CD4-positive, alpha-beta memory T cell (primary cell): ENCODE results near the gene ABCC10. TPM values are rescaled to one million over a fixed set of nuclear protein-coding genes. Genes with fewer than 3 reads are reported as not detected.

Experiments
- CTCF ChIA-PET: fragments of 350-600 bp; sonication (Branson Sonifier 250); formaldehyde crosslinking; loops from one replicate; lab custom pipeline; 2021; ENCODE audit warnings: inconsistent platforms; ENCODE audit not compliant: partially characterized antibody; lab: Charles Lee
- POLR2A ChIA-PET: fragments of 350-600 bp; sonication (Branson Sonifier 250); formaldehyde crosslinking; loops from one replicate; lab custom pipeline; 2021; ENCODE audit not compliant: partially characterized antibody; lab: Charles Lee
- DNase-seq, 5 donors: peaks; one replicate each; pipeline versions ENCODE4 v3.0.0 to v3.0.0-alpha.2; 2020 to 2022; ENCODE audit warnings: mixed read lengths in 1 of 5
- H3K27ac ChIP-seq: one replicate; pipeline ENCODE4 v1.7.0; 2013; ENCODE audit warnings: low read depth, low read length
- H3K27me3 ChIP-seq: 2 replicates; pipeline ENCODE4 v1.7.0; 2013; ENCODE audit warnings: mild to moderate bottlenecking, low read length, moderate library complexity; ENCODE audit not compliant: insufficient read depth
- H3K36me3 ChIP-seq: 2 replicates; pipeline ENCODE4 v1.7.0; 2013; ENCODE audit warnings: mild to moderate bottlenecking, low read length, moderate library complexity; ENCODE audit not compliant: insufficient read depth
- H3K4me1 ChIP-seq: 2 replicates; pipeline ENCODE4 v1.7.0; 2013; ENCODE audit warnings: mild to moderate bottlenecking, low read length, moderate library complexity; ENCODE audit not compliant: insufficient read depth
- H3K4me3 ChIP-seq, 2 donors: one replicate each; pipeline ENCODE4 v1.7.0; 2013; ENCODE audit warnings: low read length in 2 of 2, mild to moderate bottlenecking in 1 of 2
- H3K9me3 ChIP-seq, 2 donors: one replicate each; pipeline ENCODE4 v1.7.0; 2013; ENCODE audit warnings: low read length in 2 of 2, control low read depth in 1 of 2; ENCODE audit not compliant: control insufficient read depth in 1 of 2
- H3K27ac Mint-ChIP-seq, 7 donors: one replicate each; pipeline ENCODE4 v1.8.0; 2020 to 2021; ENCODE audit warnings: mixed read lengths in 7 of 7, mild to moderate bottlenecking in 6 of 7, inconsistent platforms in 3 of 7, moderate library complexity in 3 of 7
- H3K27me3 Mint-ChIP-seq, 2 donors: one replicate each; pipeline ENCODE4 v1.8.0; 2020 to 2021; ENCODE audit warnings: mixed read lengths in 2 of 2
- H3K36me3 Mint-ChIP-seq, 2 donors: one replicate each; pipeline ENCODE4 v1.8.0; 2020 to 2021; ENCODE audit warnings: mixed read lengths in 2 of 2, inconsistent platforms in 1 of 2, mild to moderate bottlenecking in 1 of 2
- H3K4me1 Mint-ChIP-seq, 4 donors: one replicate each; pipeline ENCODE4 v1.8.0; 2020 to 2021; ENCODE audit warnings: mixed read lengths in 4 of 4, mild to moderate bottlenecking in 1 of 4
- H3K4me3 Mint-ChIP-seq, 8 donors: one replicate each; pipeline ENCODE4 v1.8.0; 2020 to 2021; ENCODE audit warnings: mixed read lengths in 8 of 8, mild to moderate bottlenecking in 7 of 8, moderate library complexity in 6 of 8, inconsistent platforms in 3 of 8
- H3K9me3 Mint-ChIP-seq, 8 donors: one replicate each; pipeline ENCODE4 v1.8.0; 2020 to 2021; ENCODE audit warnings: mixed read lengths in 8 of 8, mild to moderate bottlenecking in 5 of 8, inconsistent platforms in 3 of 8, moderate library complexity in 1 of 8
- intact Hi-C: fragments of 100-400 bp; cut with micrococcal nuclease; formaldehyde crosslinking; loops from one replicate; pipeline ENCODE4 v1.15.1; 2023
- polyA plus RNA-seq, 2 donors: library from polyadenylated mRNA; unstranded; fragments of 300-500 nt; fragmentation: Illumina TruSeq; gene quantifications; one replicate each; pipeline ENCODE4 v1.2.3, GENCODE V29; 2021
- total RNA-seq, 2 experiments: library from RNA; stranded (reverse); gene quantifications; one replicate each; pipeline ENCODE4 v1.2.3, GENCODE V29; 2021

ABCC10 gene
- total and polyA plus RNA-seq, 4 experiments from 2014 or later = 11.4 to 80.0 (median 47.4) TPM

DNA sequence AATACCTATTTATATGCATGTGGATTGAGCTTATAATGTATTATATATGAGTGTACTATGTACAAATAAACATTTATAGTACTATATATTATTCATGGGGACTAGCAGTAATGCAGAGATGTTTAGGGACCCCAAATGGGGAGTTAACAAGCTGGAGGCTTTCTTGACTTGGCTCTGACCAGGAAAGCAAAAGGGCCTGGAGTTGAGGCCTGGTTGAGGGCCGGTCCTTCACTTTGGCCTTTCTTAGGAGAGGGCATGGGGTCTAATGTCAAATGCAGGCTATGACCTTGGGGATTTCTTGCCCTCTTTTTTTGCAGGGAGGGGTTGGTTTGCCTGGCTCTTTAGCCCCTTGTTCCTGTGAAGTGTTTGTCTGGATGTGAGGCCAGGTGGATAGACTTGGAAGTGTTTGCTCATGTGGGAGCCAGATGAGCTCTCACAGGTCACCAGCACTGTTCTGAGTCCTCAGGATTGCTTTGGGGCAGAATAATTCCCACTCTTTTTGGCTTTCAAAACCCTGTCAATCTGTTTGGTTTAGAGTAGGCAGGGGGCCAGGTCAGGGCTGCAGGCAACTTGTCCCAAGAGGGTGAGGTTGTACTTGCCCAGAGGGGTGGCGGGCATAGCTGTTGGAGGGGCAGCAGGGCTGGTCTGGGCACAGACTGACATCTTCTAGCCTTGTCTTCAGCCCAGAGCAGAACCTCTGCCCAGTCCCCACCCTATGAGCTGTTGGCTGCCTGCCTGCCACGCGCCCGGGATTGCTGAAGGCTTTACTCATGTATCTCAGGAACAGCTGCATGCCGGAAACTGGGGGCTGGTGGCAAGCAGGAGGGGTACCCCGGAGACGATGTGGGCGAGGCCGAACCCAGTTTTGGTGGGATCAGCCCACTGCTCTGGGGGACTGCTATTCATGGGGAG, 64.7 kb downstream of the ABCC10 start:
- peak overlapping the region in 1 of 8 donors; percentile 50 for H3K4me3 Mint-ChIP-seq
- H3K27ac Mint-ChIP-seq = peak overlapping the region in 5 of 7 donors; percentile 6 to 60 (median 59)
- H3K4me3 ChIP-seq = no peak overlapping the region
- H3K27me3 Mint-ChIP-seq = no peaks in the 10 kb centered on the region
- H3K9me3 Mint-ChIP-seq = peaks cover 0 to 2% (median 0%) of the 10 kb centered on the region in 8 donors
- intact Hi-C loops = no loop called here
- H3K36me3 Mint-ChIP-seq = peaks cover 4 to 16% of the 10 kb centered on the region in 2 donors
- DNase-seq = no peak
- peaks cover 25 to 44% (median 33%) of the 10 kb centered on the region in 4 donors for H3K4me1 Mint-ChIP-seq
- H3K36me3 ChIP-seq = no peaks in the 10 kb centered on the region
- no peak overlapping the region for H3K27ac ChIP-seq
- CTCF ChIA-PET = interaction anchor here (1.2 to 9.1 kb wide), 3 partner anchors 12 to 37 kb away, joined by 4 to 108 read pairs (median 30); partner anchors contain the start of gene DLK2
- POLR2A ChIA-PET = interaction anchor here (1.1 to 4.7 kb wide), 3 partner anchors 15 to 37 kb away, joined by 4 to 15 read pairs (median 5); partner anchors contain the start of genes DLK2, LRRC73 and TJAP1
- peaks cover 33% of the 10 kb centered on the region for H3K4me1 ChIP-seq
- no peaks in the 10 kb centered on the region for H3K27me3 ChIP-seq
- H3K9me3 ChIP-seq = no peaks in the 10 kb centered on the region

DNA sequence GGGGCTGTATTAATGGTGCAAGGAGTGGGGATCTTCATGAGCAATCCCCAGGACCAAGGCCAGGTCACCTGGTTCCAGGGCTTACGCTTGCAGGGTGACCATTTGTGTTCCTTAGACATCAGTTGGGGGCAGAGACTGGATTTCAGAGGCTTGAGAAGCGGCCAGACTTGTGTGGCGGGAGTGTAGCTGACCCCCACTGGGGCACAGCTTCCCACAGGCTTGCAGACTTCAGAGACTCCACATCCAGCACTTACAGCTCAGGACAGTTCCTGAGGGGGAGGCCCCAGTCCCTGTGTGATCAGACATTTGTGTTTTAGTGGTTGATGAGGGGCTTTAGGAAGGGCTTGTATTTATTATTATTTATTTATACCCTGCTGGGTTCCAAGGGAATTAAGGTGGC, 65.3 kb downstream of the ABCC10 start:
- DNase-seq = no peak
- Histone ChIP-seq H3K4me1 (peaks cover 33% of the 10 kb centered on the region), H3K4me3 (no peak overlapping the region), H3K36me3 (no peaks in the 10 kb centered on the region), H3K9me3 (no peaks in the 10 kb centered on the region), H3K27ac (no peak overlapping the region), H3K27me3 (no peaks in the 10 kb centered on the region)
- Mint-ChIP-seq H3K27ac (peak overlapping the region in 6 of 7 donors; percentile 19 to 60 (median 58)), H3K4me3 (peak overlapping the region in 1 of 8 donors; percentile 50), H3K4me1 (peaks cover 25 to 42% (median 31%) of the 10 kb centered on the region in 4 donors), H3K27me3 (no peaks in the 10 kb centered on the region), H3K9me3 (peaks cover 0 to 2% (median 0%) of the 10 kb centered on the region in 8 donors), H3K36me3 (peaks cover 4 to 16% of the 10 kb centered on the region in 2 donors)
- ChIA-PET POLR2A (interaction anchor here (1.1 to 4.7 kb wide), 4 partner anchors 15 to 38 kb away, joined by 4 to 33 read pairs (median 10); partner anchors contain the start of genes DLK2, LRRC73 and TJAP1), CTCF (interaction anchor here (5.0 to 9.1 kb wide), 2 partner anchors 12 to 37 kb away, joined by 30 to 108 read pairs; partner anchors contain the start of gene DLK2)
- intact Hi-C loops = no loop called here

DNA sequence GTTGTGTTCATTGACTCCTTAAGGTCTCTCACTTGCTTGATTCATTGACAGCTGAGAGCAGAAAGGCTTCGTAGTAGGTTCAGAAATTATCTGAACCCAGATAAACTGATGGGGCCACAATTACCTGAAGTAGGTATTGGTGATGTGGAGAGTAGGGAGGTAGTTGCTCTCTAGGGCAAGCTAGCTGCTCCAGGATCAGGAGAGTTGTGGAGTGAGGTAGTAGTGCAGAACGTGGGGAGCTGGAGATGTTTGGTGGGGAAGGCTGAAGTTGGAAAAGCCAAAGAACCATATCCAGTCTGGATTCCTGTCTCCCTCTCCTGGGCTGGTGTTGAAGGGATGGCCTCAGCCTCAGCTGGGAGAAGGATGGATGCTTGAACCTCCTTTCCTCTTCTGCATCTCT, 65.9 kb downstream of the ABCC10 start:
- no peak for DNase-seq
- no peaks in the 10 kb centered on the region for H3K27me3 Mint-ChIP-seq
- POLR2A ChIA-PET = interaction anchor here (1.1 to 4.7 kb wide), 3 partner anchors 15 to 38 kb away, joined by 4 to 33 read pairs (median 15); partner anchors contain the start of genes DLK2, LRRC73 and TJAP1
- CTCF ChIA-PET = interaction anchor here (2.4 to 9.1 kb wide), 3 partner anchors 11 to 132 kb away, joined by 7 to 108 read pairs (median 30); partner anchors contain the start of gene DLK2
- no peak overlapping the region for H3K27ac ChIP-seq
- peaks cover 2% of the 10 kb centered on the region for H3K36me3 ChIP-seq
- no peaks in the 10 kb centered on the region for H3K27me3 ChIP-seq
- H3K4me3 Mint-ChIP-seq = no peak overlapping the region
- H3K4me1 ChIP-seq = peaks cover 33% of the 10 kb centered on the region
- no peak overlapping the region for H3K4me3 ChIP-seq
- no peaks in the 10 kb centered on the region for H3K9me3 ChIP-seq
- H3K4me1 Mint-ChIP-seq = peaks cover 25 to 42% (median 31%) of the 10 kb centered on the region in 4 donors
- intact Hi-C loops = no loop called here
- peak overlapping the region; percentile 11 to 83 (median 32) for H3K27ac Mint-ChIP-seq
- H3K36me3 Mint-ChIP-seq = peaks cover 4 to 16% of the 10 kb centered on the region in 2 donors
- peaks cover 0 to 2% (median 0%) of the 10 kb centered on the region in 8 donors for H3K9me3 Mint-ChIP-seq

DNA sequence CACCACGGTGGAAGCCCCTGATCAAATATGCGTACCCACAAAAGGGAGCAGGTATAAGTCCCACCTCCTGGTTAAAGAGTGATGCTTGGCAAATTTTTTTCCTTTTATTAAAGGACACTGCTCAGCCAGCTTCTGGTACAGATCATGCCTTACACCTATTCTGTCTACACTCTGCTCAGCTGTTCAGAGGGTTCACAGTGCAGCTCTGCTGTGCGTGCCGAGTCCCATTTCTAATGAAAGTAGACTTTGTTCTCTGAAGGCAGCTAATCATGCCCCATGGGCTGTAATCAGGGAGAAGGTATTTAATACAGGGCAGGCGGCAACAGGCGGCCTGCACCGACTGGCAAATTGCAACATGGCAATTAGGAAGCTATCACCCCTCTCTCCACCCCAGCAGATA, 66.5 kb downstream of the ABCC10 start:
- H3K36me3 Mint-ChIP-seq = peaks cover 4 to 21% of the 10 kb centered on the region in 2 donors
- Histone ChIP-seq H3K27ac (peak overlapping the region; percentile 8), H3K4me1 (peaks cover 33% of the 10 kb centered on the region), H3K36me3 (peaks cover 8% of the 10 kb centered on the region), H3K4me3 (no peak overlapping the region), H3K27me3 (no peaks in the 10 kb centered on the region), H3K9me3 (no peaks in the 10 kb centered on the region)
- peak overlapping the region in 2 of 8 donors; percentile 41 to 43 for H3K4me3 Mint-ChIP-seq
- H3K4me1 Mint-ChIP-seq = peaks cover 25 to 41% (median 31%) of the 10 kb centered on the region in 4 donors
- intact Hi-C loops = no loop called here
- ChIA-PET CTCF (interaction anchor here (0.5 to 9.1 kb wide), 7 partner anchors 11 to 231 kb away, joined by 3 to 108 read pairs (median 6); partner anchors contain the start of gene DLK2), POLR2A (interaction anchor here (1.3 to 4.7 kb wide), 4 partner anchors 16 to 38 kb away, joined by 3 to 33 read pairs (median 11); partner anchors contain the start of genes DLK2, LRRC73, POLR1C and TJAP1)
- H3K27ac Mint-ChIP-seq = peak overlapping the region in 5 of 7 donors; percentile 41 to 92 (median 77)
- no peak for DNase-seq
- H3K27me3 Mint-ChIP-seq = no peaks in the 10 kb centered on the region
- H3K9me3 Mint-ChIP-seq = peaks cover 0 to 2% (median 0%) of the 10 kb centered on the region in 8 donors

DNA sequence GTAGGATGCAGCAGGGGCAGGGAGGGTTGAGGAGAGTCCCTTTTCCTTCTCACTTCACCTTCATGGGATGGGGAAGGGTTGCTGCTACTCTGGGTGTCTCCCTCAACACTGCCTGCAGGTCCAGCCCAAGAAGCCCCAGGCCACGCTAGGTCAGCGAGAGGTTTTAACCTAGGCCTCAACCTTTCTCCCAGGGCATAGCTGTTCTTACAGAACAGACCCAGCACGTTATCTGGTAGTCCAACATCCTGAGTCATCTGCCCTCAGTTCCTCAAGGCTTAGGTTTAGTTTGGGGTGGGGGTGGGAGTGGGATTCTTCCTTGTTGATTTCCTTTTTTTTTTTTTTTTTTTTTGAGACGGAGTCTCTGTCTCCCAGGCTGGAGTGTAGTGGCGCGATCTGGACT, 67.0 kb downstream of the ABCC10 start:
- CTCF ChIA-PET = interaction anchor here (0.5 to 9.1 kb wide), 15 partner anchors 10 to 231 kb away, joined by 3 to 108 read pairs (median 5); partner anchors contain the start of genes ABCC10, CRIP3, DLK2 and POLR1C
- H3K4me1 Mint-ChIP-seq = peaks cover 25 to 37% (median 29%) of the 10 kb centered on the region in 4 donors
- peaks cover under 1 to 20% of the 10 kb centered on the region in 2 donors for H3K36me3 Mint-ChIP-seq
- peaks cover 0 to 2% (median 0%) of the 10 kb centered on the region in 8 donors for H3K9me3 Mint-ChIP-seq
- DNase-seq = no peak
- peaks cover 33% of the 10 kb centered on the region for H3K4me1 ChIP-seq
- peaks cover 13% of the 10 kb centered on the region for H3K36me3 ChIP-seq
- H3K27me3 ChIP-seq = no peaks in the 10 kb centered on the region
- POLR2A ChIA-PET = interaction anchor here (0.6 to 4.7 kb wide), 6 partner anchors 12 to 110 kb away, joined by 3 to 33 read pairs (median 8); partner anchors contain the start of genes DLK2, LRRC73, POLR1C and TJAP1
- no peaks in the 10 kb centered on the region for H3K9me3 ChIP-seq
- peak overlapping the region; percentile 8 for H3K27ac ChIP-seq
- H3K4me3 ChIP-seq = no peak overlapping the region
- peak overlapping the region in 6 of 7 donors; percentile 41 to 92 (median 79) for H3K27ac Mint-ChIP-seq
- no peaks in the 10 kb centered on the region for H3K27me3 Mint-ChIP-seq
- peak overlapping the region in 2 of 8 donors; percentile 41 to 43 for H3K4me3 Mint-ChIP-seq
- intact Hi-C loops = no loop called here

DNA sequence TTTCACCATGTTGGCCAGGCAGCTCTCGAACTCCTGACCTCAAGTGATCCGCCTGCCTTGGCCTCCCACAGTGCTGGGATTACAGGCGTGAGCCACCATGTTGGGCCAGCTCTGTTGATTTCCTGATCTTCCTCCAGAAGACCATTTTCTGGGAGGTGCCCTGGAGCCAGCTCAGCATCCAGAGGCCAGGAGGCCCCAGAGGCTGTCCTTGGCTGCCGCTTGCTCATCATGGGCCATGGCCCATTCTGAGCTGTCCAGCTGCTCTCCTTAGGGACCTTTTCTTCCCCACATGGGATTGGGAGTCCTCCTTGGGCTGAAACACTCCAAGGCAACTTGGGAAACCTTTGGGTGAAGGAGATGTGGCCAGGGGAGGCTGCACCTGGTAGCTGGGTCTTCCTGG, 67.4 kb downstream of the ABCC10 start:
- Mint-ChIP-seq H3K4me1 (peaks cover 25 to 37% (median 28%) of the 10 kb centered on the region in 4 donors), H3K9me3 (peaks cover 0 to 2% (median 0%) of the 10 kb centered on the region in 8 donors), H3K4me3 (peak overlapping the region in 4 of 8 donors; percentile 44 to 82 (median 62)), H3K36me3 (peaks cover 4 to 24% of the 10 kb centered on the region in 2 donors), H3K27ac (peak overlapping the region; percentile 85 to 96 (median 92)), H3K27me3 (no peaks in the 10 kb centered on the region)
- Histone ChIP-seq H3K9me3 (no peaks in the 10 kb centered on the region), H3K4me1 (peaks cover 33% of the 10 kb centered on the region), H3K4me3 (no peak overlapping the region), H3K27ac (peak overlapping the region; percentile 8), H3K27me3 (no peaks in the 10 kb centered on the region), H3K36me3 (peaks cover 17% of the 10 kb centered on the region)
- intact Hi-C loops = loop anchor here (1.0 kb wide), 1 partner anchor 40 kb away; no protein-coding TSS in a partner anchor
- CTCF ChIA-PET = interaction anchor here (0.7 to 9.1 kb wide), 18 partner anchors 10 to 531 kb away, joined by 3 to 108 read pairs (median 5); partner anchors contain the start of genes ABCC10, CRIP3, DLK2 and POLR1C
- DNase-seq = no peak
- POLR2A ChIA-PET = interaction anchor here (0.6 to 4.7 kb wide), 7 partner anchors 9 to 111 kb away, joined by 3 to 33 read pairs (median 7); partner anchors contain the start of genes DLK2, LRRC73, POLR1C and TJAP1
